Putamen (tissue), 1 donor: ENCODE data around the gene MAML3.

Source experiments
- DNase-seq: peaks from one replicate; pipeline ENCODE4 v3.0.0-alpha.2; 2016; ENCODE audit warnings: low spot score

Gene MAML3

GRCh38 chr4:139754938-139755337 lies 399.0 kb downstream of the MAML3 start:
- no peak for DNase-seq

- no peak for DNase-seq
These were observed 400.3 kb downstream of the MAML3 start for GRCh38 chr4:139753686-139754085.

DNA sequence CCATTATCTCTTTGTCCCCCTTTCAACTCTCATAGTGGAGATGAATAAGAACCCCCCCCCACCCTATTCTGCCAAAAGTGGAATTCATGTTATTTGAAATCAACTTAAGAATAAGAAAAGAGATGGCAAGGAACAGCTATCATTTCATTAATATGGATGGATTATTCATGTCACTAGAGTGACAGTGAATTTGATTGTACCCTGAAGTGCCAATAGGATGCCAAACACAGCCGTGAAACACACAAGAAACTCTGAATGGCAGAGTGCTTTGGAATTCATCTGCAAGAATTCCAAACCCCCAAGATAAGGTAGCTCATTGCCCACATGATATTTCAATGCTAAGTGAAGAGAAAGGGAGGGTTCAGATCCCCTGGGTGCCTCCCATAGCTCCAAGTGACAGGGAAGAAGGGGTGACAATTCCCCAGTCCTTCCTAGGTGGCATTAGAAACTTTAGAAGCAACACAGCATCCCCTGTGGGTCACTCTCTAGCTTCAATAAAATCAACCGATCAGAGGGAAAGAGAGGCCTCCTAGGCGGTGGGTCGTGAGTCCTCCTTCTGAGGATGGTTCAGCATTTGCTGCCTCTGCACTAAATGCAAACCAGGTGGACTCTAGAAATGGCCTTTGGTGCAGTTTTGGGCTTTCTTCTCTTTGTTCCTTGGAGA lies 404.0 kb downstream of the MAML3 start:
- no peak for DNase-seq

- no peak for DNase-seq
These were observed 404.6 kb downstream of the MAML3 start for GRCh38 chr4:139749338-139749737.

DNA sequence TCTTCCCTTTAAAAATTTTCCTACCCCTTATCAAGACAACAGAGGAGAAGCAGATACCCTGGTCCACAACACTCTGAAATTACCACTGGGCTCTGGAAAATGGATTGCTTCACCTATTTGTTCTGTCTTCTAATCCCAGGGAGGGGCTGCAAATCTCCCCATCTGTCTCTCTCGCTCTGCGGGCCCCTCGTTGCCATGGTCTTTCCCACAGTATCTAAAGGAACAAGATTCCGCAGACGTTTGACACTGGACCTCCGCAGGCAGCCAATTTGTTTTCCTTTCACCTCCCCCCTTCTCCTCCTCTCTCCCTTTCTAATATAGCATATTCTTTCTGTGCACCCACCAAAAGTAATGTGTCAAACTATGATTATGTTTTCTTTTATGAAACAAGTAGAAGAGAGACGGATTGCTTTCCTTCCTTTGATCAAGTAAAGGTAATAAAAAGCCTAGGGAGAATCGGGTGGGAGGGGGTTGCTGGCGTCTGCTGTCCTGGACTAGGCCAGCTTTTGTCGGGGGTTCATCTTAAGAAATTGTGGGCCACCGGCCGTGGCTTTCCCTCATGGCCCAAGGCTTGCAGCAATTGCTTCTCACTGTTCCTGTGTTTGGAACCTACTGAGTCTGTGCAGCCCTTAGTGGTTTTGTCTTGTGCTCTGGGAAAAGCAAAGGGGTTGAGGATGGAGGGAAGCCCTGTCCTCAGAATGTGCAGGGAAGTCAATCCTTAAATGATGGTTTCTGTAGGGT lies 407.4 kb downstream of the MAML3 start:
- DNase-seq = no peak

DNA sequence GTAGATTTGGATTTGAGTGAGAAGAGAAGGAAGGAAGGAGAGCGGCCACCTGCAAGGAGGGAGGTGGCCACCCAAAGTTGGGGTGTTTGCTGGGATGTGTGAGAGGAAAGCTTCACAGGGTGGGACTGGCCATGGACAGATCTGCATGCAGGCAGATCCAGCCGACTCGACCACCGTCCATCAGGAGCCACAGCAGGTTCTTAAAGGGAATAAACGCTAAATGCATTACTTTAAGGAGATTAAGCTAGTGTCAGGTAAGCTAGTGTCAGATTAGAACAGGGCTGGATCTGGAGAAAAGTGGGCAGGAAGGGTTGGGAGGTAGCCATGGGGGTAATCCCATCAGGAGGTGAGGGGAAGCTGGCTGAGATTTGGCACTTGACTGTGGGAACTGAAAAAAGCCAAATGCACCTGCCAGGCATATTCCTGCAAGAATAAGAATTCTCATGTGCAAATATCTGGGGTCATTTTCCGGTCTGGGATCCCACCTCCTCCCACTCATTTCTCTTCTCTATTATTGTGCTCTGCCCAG lies 408.8 kb downstream of the MAML3 start:
- no peak for DNase-seq

DNA sequence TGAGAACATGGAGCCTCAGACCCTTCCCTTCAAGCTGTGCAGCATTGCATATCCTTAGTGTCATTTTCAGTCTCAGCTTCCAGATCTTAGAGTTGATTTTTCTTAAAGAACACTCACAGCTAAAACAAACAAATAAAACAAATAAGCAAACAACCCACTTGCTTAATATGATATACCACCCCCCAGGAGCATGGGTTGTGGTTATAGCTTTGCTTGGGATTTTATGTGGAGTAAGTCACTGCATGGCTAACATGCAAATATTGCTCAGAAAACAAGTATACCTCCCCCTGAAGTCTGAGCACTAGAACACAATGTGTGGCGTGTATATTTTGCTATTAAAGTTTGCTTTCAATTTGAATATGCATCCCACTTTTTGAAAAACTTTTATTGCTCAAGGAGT lies 409.8 kb downstream of the MAML3 start:
- DNase-seq = no peak

DNA sequence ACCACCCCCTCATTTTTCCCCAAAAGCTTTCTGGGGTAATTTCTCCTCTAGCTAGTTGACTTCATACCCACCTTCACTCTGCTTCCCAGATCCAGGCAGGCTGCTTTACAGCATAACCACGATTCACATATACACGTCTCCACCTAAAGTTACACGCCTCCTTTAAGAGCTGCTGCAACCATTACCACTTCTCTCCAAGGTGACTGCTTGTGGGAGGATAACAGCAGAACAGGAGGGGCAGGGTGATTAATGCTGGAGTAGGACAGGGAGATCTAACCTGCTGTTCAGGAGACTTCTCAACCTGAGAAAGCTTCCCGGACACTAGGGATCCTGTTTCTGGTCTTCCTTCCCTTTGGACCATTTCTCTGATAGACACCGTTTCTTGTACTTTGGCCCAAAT lies 411.0 kb downstream of the MAML3 start:
- peak; percentile 75 for DNase-seq

GRCh38 chr4:139740531-139741041 lies 413.4 kb downstream of the MAML3 start:
- peak; percentile 86 for DNase-seq

DNA sequence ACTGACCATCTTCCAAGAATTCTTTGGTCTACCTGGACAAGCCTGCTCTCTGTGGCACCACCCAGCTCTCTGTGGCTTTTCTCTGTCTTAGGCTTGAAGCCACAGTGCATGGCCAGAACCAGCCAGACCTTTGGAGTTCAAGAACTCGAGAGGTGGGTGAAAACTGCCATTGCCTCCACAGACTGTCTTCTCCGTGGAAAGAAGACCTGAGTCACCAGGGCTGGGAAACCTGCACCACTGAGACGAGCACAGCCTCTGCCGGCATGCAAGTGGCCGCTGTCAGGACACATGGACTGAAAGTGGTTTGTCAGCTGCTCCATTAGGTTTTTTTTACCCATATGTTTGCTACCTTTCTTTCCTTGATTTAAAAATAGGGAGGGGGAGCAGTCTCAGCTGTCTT lies 413.9 kb downstream of the MAML3 start:
- DNase-seq = no peak

- no peak for DNase-seq
These were observed 415.0 kb downstream of the MAML3 start for GRCh38 chr4:139738846-139739613.

DNA sequence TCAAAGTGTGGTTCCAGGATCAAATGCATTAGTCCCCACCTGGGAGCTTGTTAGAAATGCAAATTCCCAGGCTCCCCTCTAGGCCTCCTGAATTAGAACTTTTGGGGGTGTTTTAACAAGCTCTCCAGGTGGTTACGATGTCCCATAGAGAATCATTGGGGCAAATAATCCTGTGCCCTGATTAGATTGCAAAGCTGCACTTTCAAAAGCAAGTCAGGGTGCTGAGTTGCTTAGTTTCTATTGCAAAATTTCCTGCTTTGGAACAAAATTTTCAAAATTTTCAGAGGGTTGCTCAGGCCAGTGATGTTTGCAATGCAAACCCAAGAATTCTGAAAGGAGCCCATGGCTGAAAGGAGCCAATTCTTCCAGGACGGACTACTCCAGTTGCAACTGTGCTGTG lies 417.3 kb downstream of the MAML3 start:
- no peak for DNase-seq

GRCh38 chr4:139736274-139736660 lies 417.7 kb downstream of the MAML3 start:
- no peak for DNase-seq

- no peak for DNase-seq
These were observed 418.4 kb downstream of the MAML3 start for GRCh38 chr4:139735381-139736273.

DNA sequence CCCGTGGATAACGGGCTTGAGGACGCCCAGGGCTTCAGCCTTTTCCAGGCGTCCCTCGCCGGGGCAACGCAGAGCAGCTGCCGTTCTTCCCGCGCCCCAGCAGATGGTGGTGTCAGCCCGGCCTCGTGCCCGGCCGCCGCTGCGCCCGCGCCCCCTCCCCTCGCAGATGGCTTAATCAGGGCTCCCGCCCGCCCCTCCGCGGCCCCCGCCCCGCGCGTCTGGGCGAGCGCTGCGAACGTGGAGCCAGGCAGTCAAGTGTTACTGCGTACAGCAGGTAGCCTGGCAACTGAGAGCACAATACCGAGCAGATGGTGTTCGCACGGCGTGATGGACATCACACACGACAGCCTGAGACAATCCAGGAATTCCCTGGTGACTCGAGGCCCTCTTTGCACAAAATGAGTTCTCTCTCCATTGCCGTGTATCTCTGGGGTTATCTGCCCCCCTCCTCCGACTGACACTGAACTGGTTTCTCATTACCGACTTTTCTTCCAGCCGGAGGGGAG lies 419.1 kb downstream of the MAML3 start:
- DNase-seq = peak; percentile 84

DNA sequence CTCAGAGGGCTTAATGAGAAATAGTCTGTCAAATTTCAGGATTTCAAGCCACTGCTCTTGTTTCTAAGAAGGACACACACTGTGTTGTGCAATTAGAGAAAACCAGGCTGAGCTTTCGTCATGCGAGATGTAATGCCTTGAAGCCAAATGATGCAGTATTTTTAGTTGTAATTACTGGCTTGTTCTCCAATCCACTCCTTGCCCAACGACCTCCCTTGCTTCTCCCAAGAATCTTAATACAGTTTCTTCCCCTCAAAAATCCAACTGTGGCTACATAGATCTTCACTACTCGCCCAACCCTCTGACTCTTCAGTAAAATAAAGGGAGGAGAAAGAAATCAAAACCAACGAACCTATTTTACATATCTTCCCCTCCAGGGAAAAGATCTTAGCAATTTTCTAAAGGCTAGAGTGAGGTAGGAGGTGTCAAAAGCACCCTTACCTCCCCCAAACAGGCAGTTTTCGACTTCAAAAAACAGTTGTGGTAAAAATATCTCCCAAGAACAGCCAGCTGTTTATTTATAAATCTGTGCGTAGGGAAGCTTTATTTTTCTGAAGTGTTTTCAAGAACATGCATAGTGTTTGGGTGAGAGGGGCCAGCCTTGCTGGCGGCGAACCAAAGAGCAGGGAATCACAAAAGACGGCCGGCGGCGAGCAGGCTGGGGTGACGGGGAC lies 419.6 kb downstream of the MAML3 start:
- no peak for DNase-seq

- DNase-seq = no peak
These were observed 420.9 kb downstream of the MAML3 start for GRCh38 chr4:139732991-139733570.

DNA sequence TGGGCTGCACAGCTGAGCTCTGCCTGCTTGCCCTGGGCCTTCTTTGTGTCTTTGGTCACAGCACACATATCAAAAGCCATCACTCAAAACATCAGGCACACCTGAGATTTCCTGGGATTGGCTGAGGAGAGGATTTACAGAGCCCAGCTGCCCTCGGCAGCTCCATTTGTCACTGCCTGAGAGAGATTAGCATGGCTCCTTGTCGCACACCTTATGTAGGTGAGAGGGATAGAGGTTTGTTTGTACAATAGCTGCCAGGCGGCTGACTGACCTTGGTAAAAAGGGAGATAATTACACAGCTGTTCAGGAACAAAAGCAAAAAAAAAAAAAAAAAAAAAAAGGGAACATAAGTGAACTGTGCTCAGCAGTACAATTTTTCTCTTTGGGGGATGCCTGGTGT lies 425.1 kb downstream of the MAML3 start:
- no peak for DNase-seq

DNA sequence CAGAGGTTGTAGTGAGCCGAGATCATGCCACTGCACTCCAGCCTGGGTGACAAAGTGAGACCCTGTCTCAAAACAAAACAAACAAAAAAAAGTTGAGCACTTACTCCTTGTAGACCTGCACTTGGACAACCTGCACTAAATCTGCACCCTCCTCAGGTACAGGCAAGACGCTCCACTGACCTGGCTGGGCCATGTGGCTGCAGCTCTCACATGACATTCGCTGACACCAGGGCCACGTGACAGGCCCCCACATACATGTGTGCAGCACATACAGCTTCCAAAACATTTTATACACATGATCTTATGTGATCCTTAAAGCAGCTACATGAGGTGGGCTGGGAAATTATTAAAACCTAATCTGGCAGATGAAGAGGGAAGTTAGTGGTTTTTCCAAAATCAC lies 425.8 kb downstream of the MAML3 start:
- no peak for DNase-seq

GRCh38 chr4:139726615-139727014 lies 427.4 kb downstream of the MAML3 start:
- DNase-seq = no peak
